Tibial nerve (tissue), 3 donors: Measurements from ENCODE around the gene RGS9.

ENCODE experiments used
- CTCF ChIP-seq, 5 experiments: fragments of 200-600 bp in 3 of 5; fragments of 450-650 bp in 2 of 5; sonication (generic) in 3 of 5; IDR thresholded peaks; one replicate each; pipeline ENCODE4 v1.5.1; 2016 to 2019; ENCODE audit warnings: antibody characterized with exemption in 5 of 5, mild to moderate bottlenecking in 3 of 5, moderate library complexity in 2 of 5
- POLR2A ChIP-seq, 2 donors: fragments of 450-650 bp; IDR thresholded peaks; one replicate each; pipeline ENCODE4 v1.6.1; 2017; ENCODE audit warnings: antibody characterized with exemption in 2 of 2, mild to moderate bottlenecking in 2 of 2, moderate library complexity in 2 of 2

- no peak for TF ChIP-seq CTCF (IDR thresholded peaks at IDR 0.05)
- no peak for TF ChIP-seq POLR2A (IDR thresholded peaks at IDR 0.05)
These were observed 8.6 kb downstream of the RGS9 start for GRCh38 chr17:65145743-65146142.
